ENCODE results near the gene STX7. TPM values are rescaled to one million over a fixed set of nuclear protein-coding genes. Genes with fewer than 3 reads are reported as not detected.

The STX7 gene
- total RNA-seq, 8 experiments from 2014 or later, result 12.7 to 56.3 (median 35.5) TPM

- in situ Hi-C loops (cut with MboI; ENCODE audit: low pct_unique_long_range_greater_than_20kb in 2 of 9, low sequenced_read_pairs in 9 of 9, unreplicated experiment in 9 of 9), result no loop called here
- no peak for ATAC-seq (replicated peaks in 6 of 8)
- Histone ChIP-seq H3K27ac (no peak overlapping the region), H3K4me1 (replicated peaks in 1 of 2) (no peaks in the 10 kb centered on the region), H3K4me3 (no peak overlapping the region)
- WGBS, 10 experiments, result 68 to 100% (median 91%) methylated on average over 3 to 5 of the region's 5 CpGs
Observed at GRCh38 chr6:132465530-132466485, 47.1 kb downstream of the STX7 start.

DNA sequence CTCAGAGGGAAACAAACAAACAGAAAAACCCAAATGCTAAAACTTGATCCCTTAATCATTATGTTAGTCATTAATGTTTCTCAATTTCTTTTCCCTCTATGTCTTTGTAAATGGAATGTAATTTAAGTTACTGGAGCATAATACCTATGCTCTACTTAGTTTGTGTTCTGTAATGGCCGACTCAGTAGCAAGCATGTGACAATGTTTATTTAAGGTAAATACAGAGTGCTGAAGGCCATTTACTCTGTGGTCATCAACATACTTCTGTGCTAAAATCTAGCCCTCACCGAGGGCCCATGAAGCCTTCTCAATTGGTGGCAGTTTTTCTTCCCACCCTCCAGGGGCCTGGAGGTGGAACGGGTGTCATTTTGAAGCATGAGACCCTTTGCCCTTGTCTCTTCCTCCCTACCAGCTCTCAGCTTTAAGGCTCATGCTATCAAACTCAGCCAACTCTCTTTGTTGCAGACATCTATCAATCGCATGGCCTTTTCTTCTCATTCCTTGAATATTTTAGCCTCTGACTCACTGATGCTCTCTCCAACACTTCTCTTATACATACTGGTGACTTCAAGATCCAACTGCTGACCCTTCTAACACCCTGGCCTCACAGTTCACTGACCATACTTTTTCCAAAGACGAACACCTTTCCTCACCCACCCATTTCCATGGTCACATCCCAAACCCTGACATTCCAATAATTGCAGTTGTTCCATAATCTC is 48.2 kb downstream of the STX7 start:
- ATAC-seq (replicated peaks in 6 of 8), result peak in 1 of 8 experiments; percentile 31
- 60 to 100% (median 92%) methylated on average over 1 to 5 of the region's 5 CpGs for WGBS, 10 experiments
- Histone ChIP-seq H3K27ac (no peak overlapping the region), H3K4me3 (no peak overlapping the region), H3K4me1 (replicated peaks in 1 of 2) (no peaks in the 10 kb centered on the region)
- in situ Hi-C loops (cut with MboI; ENCODE audit: low pct_unique_long_range_greater_than_20kb in 2 of 9, low sequenced_read_pairs in 9 of 9, unreplicated experiment in 9 of 9), result no loop called here

DNA sequence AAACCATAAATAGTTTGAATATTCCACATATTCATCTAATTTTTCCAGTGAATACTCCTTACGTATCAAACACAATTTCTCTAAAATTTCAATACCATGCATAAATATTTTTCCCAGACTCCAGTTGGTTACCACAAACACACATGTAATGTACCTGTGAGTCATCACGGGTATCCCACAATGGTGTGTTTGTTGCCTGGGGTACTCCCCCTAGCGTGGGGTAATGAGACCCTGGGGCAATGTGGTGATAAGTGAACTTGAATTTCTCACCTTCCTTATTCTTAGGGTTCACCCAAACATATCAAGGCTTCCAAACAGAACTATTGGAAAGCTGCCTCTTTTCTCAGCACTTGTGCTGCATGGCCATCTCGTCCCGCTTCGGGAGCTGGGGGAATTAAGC is 51.0 kb downstream of the STX7 start:
- WGBS, 10 experiments, result 89 to 100% (median 100%) methylated on average over 1 to 6 of the region's 6 CpGs; no CpG with 5 or more reads in 3 of the 10 experiments
- in situ Hi-C loops (cut with MboI; ENCODE audit: low pct_unique_long_range_greater_than_20kb in 2 of 9, low sequenced_read_pairs in 9 of 9, unreplicated experiment in 9 of 9), result no loop called here
- Histone ChIP-seq H3K4me1 (replicated peaks in 1 of 2) (no peaks in the 10 kb centered on the region), H3K4me3 (no peak overlapping the region), H3K27ac (no peak overlapping the region)
- no peak for ATAC-seq (replicated peaks in 6 of 8)

DNA sequence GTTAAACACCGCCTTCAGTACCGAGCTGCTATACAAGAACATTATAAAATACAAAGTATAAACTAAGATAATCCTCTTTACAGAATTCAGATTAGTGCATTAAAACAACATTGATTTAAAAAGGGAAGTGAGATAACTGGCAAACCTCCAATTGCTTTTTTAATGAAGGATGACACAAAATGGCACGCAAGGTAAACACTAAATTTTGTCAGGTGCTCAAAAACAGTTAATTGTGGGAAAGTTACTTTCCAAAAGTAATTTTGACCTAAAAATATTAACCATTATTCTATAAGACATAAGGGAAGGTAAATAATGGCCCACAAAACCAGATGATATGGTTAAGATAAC is 53.3 kb downstream of the STX7 start:
- no peak for ATAC-seq (replicated peaks in 6 of 8)
- no peak overlapping the region for H3K27ac ChIP-seq
- in situ Hi-C loops (cut with MboI; ENCODE audit: low pct_unique_long_range_greater_than_20kb in 2 of 9, low sequenced_read_pairs in 9 of 9, unreplicated experiment in 9 of 9), result no loop called here
- no peaks in the 10 kb centered on the region for H3K4me1 ChIP-seq (replicated peaks in 1 of 2)
- 84 to 100% (median 98%) methylated on average over 1 to 3 of the region's 3 CpGs for WGBS, 10 experiments
- H3K4me3 ChIP-seq, result no peak overlapping the region

DNA sequence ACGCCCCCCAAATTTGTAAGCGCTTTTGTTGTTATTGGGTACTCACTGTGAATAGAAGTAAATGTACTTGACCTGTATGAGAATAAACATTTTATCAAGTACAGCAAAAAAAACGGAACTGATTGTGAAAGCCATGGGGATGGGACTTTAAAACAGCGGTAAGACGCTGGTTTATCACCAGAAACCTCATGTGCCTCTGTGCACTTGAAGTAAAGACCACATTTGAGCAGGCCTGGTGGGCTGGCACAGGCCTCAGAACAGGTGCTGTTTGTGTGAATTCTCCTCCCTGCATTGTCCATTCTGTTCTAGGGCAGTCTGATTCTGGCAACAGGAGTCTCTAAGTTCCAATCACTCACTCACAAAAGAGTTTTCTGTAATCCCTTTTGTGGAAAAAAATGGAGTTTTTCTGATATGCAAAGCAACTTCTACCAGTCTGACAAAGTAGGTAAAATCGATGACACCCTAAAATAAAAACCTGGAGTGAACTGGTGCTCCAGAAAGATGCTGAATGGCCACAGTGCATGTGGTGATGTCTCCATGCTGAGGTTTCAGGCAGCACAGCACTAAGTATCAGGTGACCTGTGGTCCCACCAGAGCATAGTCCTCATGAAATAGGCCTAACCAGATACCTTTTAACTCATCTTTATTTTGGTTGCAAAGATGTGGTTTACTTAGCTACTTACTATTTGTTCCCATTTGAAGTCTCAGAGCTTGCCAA is 53.9 kb downstream of the STX7 start:
- in situ Hi-C loops (cut with MboI; ENCODE audit: low pct_unique_long_range_greater_than_20kb in 2 of 9, low sequenced_read_pairs in 9 of 9, unreplicated experiment in 9 of 9), result no loop called here
- Histone ChIP-seq H3K4me1 (replicated peaks in 1 of 2) (no peaks in the 10 kb centered on the region), H3K4me3 (no peak overlapping the region), H3K27ac (no peak overlapping the region)
- ATAC-seq (replicated peaks in 6 of 8), result no peak
- WGBS, 10 experiments, result 90 to 100% (median 97%) methylated on average over 1 to 6 of the region's 6 CpGs

- Histone ChIP-seq H3K27ac (no peak overlapping the region), H3K4me1 (replicated peaks in 1 of 2) (no peaks in the 10 kb centered on the region), H3K4me3 (no peak overlapping the region)
- in situ Hi-C loops (cut with MboI; ENCODE audit: low pct_unique_long_range_greater_than_20kb in 2 of 9, low sequenced_read_pairs in 9 of 9, unreplicated experiment in 9 of 9), result no loop called here
- WGBS, 10 experiments, result 20 to 100% (median 87%) methylated on average over 1 to 4 of the region's 4 CpGs; no CpG with 5 or more reads in 2 of the 10 experiments
- peak in 3 of 8 experiments; percentile 35 to 99 (median 97) for ATAC-seq (replicated peaks in 6 of 8)
Observed at GRCh38 chr6:132456700-132457143, 56.2 kb downstream of the STX7 start.

GRCh38 chr6:132446855-132447241 is 66.1 kb downstream of the STX7 start:
- Histone ChIP-seq H3K4me3 (no peak overlapping the region), H3K4me1 (replicated peaks in 1 of 2) (peaks cover 0 to 13% of the 10 kb centered on the region in 2 donors), H3K27ac (no peak overlapping the region)
- in situ Hi-C loops (cut with MboI; ENCODE audit: low pct_unique_long_range_greater_than_20kb in 2 of 9, low sequenced_read_pairs in 9 of 9, unreplicated experiment in 9 of 9), result no loop called here
- ATAC-seq (replicated peaks in 6 of 8), result no peak
- 50 to 100% (median 92%) methylated on average over 1 to 5 of the region's 5 CpGs; no CpG with 5 or more reads in 1 of the 10 experiments for WGBS, 10 experiments

- in situ Hi-C loops (cut with MboI; ENCODE audit: low pct_unique_long_range_greater_than_20kb in 2 of 9, low sequenced_read_pairs in 9 of 9, unreplicated experiment in 9 of 9), result no loop called here
Observed at GRCh38 chr6:132446141-132446854, 66.6 kb downstream of the STX7 start.

DNA sequence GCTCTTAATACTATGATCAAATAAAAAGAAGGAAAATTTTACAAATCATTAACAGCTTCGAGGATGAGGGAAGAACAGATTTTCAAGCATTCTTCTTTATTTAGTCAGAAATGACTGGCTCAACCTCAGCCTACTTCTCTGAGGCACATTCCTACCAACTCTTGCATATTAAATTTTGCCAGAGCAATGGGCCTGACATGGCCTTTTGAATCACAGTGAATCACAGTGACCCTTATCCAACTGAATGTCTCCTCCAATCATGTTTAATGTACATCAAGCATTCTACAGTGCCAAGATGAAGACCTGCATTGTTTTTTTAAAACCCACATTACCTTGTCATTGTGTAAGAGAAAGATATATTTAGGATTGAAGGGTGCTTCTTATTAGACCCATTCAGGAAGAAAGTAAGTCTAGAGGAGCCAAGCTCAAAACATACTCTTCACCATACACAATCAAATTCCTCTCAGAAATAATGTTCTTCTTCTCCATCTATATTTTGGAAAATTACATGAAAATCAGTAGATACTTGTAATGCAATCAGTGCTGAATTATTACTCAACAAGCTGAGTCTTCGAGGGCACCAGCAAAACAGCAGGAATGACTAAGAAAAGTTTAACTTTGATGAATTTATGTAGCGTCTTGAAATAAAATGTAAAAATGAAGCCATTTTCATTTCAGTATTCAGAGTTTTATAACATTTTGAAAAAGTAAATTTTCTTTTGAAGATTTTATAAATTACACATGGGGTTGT is 67.5 kb downstream of the STX7 start:
- Histone ChIP-seq H3K4me1 (replicated peaks in 1 of 2) (peaks cover 0 to 13% of the 10 kb centered on the region in 2 donors), H3K4me3 (no peak overlapping the region), H3K27ac (no peak overlapping the region)
- WGBS, 10 experiments, result 0 to 88% (median 60%) methylated on average over 1 to 3 of the region's 3 CpGs; no CpG with 5 or more reads in 1 of the 10 experiments
- ATAC-seq (replicated peaks in 6 of 8), result peak in 2 of 8 experiments; percentile 85 to 96
- in situ Hi-C loops (cut with MboI; ENCODE audit: low pct_unique_long_range_greater_than_20kb in 2 of 9, low sequenced_read_pairs in 9 of 9, unreplicated experiment in 9 of 9), result no loop called here

More at GRCh38 chr6:132446141-132446854, 66.6 kb downstream of the STX7 start:
- Histone ChIP-seq H3K27ac (no peak overlapping the region), H3K4me1 (replicated peaks in 1 of 2) (peaks cover 0 to 13% of the 10 kb centered on the region in 2 donors), H3K4me3 (no peak overlapping the region)
- peak in 3 of 8 experiments; percentile 49 to 68 (median 63) for ATAC-seq (replicated peaks in 6 of 8)
- WGBS, 10 experiments, result 0 to 79% (median 48%) methylated on average over 1 to 4 of the region's 4 CpGs; no CpG with 5 or more reads in 1 of the 10 experiments

DNA sequence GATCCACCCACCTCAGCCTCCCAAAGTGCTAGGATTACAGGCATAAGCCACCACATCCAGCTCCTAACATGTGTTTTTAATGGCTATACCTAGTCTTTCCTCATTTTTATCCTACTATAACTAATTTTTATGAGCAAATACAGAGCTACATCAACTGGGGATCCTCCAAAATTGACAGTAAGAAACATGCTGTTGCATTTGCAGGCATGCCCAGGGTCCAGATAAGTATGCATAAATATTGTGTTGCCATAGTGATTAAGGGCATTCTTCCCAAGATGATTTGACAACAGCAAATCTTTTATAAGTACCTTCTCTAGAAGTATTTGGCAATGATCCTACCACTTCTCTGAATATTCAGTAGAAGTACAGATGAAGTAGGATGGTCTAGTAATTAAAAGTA is 69.7 kb downstream of the STX7 start:
- Histone ChIP-seq H3K4me1 (replicated peaks in 1 of 2) (peaks cover 0 to 13% of the 10 kb centered on the region in 2 donors), H3K27ac (no peak overlapping the region), H3K4me3 (no peak overlapping the region)
- ATAC-seq (replicated peaks in 6 of 8), result no peak
- in situ Hi-C loops (cut with MboI; ENCODE audit: low pct_unique_long_range_greater_than_20kb in 2 of 9, low sequenced_read_pairs in 9 of 9, unreplicated experiment in 9 of 9), result no loop called here

DNA sequence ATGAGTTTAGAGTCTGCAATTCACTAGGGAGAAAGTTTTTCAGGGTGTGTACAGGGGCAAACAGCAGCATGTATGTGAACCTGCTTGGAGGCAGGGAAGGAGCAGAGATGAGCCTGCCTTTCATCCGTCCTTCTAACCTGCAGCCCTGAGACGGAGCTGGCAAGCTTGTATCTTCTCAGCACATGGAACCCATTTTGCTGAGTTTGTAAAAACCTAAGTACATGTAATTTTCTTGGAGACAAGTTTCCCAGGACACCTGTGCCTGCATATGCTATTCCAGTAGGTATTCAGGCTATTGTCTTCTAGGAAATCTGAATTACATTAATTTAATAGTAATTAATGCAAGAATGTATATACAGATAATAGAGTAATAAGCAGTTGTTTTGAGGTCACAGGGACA is 82.8 kb downstream of the STX7 start:
- in situ Hi-C loops (cut with MboI; ENCODE audit: low pct_unique_long_range_greater_than_20kb in 2 of 9, low sequenced_read_pairs in 9 of 9, unreplicated experiment in 9 of 9), result no loop called here
- H3K4me1 ChIP-seq (replicated peaks in 1 of 2), result no peaks in the 10 kb centered on the region
- H3K27ac ChIP-seq, result no peak overlapping the region
- 60 to 100% (median 88%) methylated on average over 1 to 2 of the region's 2 CpGs; no CpG with 5 or more reads in 4 of the 10 experiments for WGBS, 10 experiments
- ATAC-seq (replicated peaks in 6 of 8), result no peak
- no peak overlapping the region for H3K4me3 ChIP-seq

DNA sequence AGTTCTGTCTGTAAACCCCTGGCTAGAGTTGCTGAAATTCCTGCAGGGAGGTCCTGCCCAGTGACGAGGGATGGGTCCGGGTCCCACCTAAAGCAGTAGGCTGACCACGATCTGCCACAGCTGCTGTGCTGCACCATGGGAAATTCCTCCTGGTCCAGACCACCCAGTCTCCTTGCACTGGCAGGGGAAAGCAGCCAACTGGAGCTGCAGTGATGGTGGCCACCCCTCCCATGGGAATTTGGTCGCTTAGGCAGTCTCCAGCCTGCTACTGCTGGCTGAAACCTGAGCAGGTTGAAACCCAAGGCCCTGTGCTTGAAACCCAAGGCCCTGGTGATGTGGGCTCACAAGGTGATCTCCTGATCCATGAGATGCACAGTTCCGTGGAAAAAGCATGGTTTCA is 87.7 kb downstream of the STX7 start:
- WGBS, 10 experiments, result 60 to 71% (median 69%) methylated on average over 1 to 3 of the region's 5 CpGs; no CpG with 5 or more reads in 5 of the 10 experiments
- no peak for ATAC-seq (replicated peaks in 6 of 8)
- H3K4me3 ChIP-seq, result no peak overlapping the region
- no peak overlapping the region for H3K27ac ChIP-seq
- in situ Hi-C loops (cut with MboI; ENCODE audit: low pct_unique_long_range_greater_than_20kb in 2 of 9, low sequenced_read_pairs in 9 of 9, unreplicated experiment in 9 of 9), result no loop called here
- H3K4me1 ChIP-seq (replicated peaks in 1 of 2), result no peaks in the 10 kb centered on the region
